ENCODE results near the gene CFAP65. TPM values are rescaled to one million over a fixed set of nuclear protein-coding genes. Genes with fewer than 3 reads are reported as not detected.
A peak's percentile ranks its signal among the peaks of the same experiment; 100 is the strongest.

The CFAP65 gene
- total RNA-seq, 1 donor from 2014 or later, result 0.80 TPM

GRCh38 chr2:218981390-218981880 is 59.9 kb downstream of the CFAP65 start:
- H3K4me3 ChIP-seq, result peak overlapping the region; percentile 27
- H3F3A ChIP-seq (ENCODE audit: low read depth), result peaks cover 7% of the 10 kb centered on the region
- no peak overlapping the region for H2AFZ ChIP-seq (replicated peaks)
- H3K9ac ChIP-seq, result no peak overlapping the region
- TF ChIP-seq, protein P1, sequence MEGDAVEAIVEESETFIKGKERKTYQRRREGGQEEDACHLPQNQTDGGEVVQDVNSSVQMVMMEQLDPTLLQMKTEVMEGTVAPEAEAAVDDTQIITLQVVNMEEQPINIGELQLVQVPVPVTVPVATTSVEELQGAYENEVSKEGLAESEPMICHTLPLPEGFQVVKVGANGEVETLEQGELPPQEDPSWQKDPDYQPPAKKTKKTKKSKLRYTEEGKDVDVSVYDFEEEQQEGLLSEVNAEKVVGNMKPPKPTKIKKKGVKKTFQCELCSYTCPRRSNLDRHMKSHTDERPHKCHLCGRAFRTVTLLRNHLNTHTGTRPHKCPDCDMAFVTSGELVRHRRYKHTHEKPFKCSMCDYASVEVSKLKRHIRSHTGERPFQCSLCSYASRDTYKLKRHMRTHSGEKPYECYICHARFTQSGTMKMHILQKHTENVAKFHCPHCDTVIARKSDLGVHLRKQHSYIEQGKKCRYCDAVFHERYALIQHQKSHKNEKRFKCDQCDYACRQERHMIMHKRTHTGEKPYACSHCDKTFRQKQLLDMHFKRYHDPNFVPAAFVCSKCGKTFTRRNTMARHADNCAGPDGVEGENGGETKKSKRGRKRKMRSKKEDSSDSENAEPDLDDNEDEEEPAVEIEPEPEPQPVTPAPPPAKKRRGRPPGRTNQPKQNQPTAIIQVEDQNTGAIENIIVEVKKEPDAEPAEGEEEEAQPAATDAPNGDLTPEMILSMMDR (IDR thresholded peaks at IDR 0.05), result peak; percentile 39
- TF ChIP-seq EZH2phosphoT487 (IDR thresholded peaks at IDR 0.05), result peak; percentile 95
- peak; percentile 96 for TF ChIP-seq EZH2 (IDR thresholded peaks at IDR 0.05)
- DNase-seq (ENCODE audit: low spot score), result peak; percentile 61
- H3K9me3 ChIP-seq (ENCODE audit: low read depth), result no peaks in the 10 kb centered on the region
- peaks cover 56% of the 10 kb centered on the region for H4K20me1 ChIP-seq (ENCODE audit: low read depth)
- peaks cover 100% of the 10 kb centered on the region for H3K27me3 ChIP-seq
- Mint-ChIP-seq H3K4me3 (peak overlapping the region; percentile 77), H3K27me3 (ENCODE audit: insufficient read depth, low read depth) (peaks cover 77% of the 10 kb centered on the region), H3K27ac (no peak overlapping the region), H3K9me3 (no peaks in the 10 kb centered on the region), H3K36me3 (no peaks in the 10 kb centered on the region), H3K4me1 (peaks cover 12% of the 10 kb centered on the region)
- peaks cover 14% of the 10 kb centered on the region for H3K4me1 ChIP-seq
- no peaks in the 10 kb centered on the region for H3K79me2 ChIP-seq (ENCODE audit: low read depth)
- no peaks in the 10 kb centered on the region for H3K36me3 ChIP-seq
- H3K4me2 ChIP-seq, result peak overlapping the region; percentile 56
- H3K27ac ChIP-seq, result no peak overlapping the region

- Histone ChIP-seq H3K4me3 (no peak overlapping the region), H3K79me2 (ENCODE audit: low read depth) (no peaks in the 10 kb centered on the region), H3K9me3 (ENCODE audit: low read depth) (no peaks in the 10 kb centered on the region), H3K36me3 (no peaks in the 10 kb centered on the region), H3K4me2 (peak overlapping the region; percentile 56), H2AFZ (replicated peaks) (no peak overlapping the region), H3K27me3 (peaks cover 100% of the 10 kb centered on the region), H4K20me1 (ENCODE audit: low read depth) (peaks cover 50% of the 10 kb centered on the region), H3F3A (ENCODE audit: low read depth) (peaks cover 7% of the 10 kb centered on the region), H3K27ac (no peak overlapping the region), H3K9ac (no peak overlapping the region), H3K4me1 (peaks cover 14% of the 10 kb centered on the region)
- no peak overlapping the region for H3K27ac Mint-ChIP-seq
- TF ChIP-seq EZH2 (IDR thresholded peaks at IDR 0.05), result no peak
- TF ChIP-seq EZH2phosphoT487 (IDR thresholded peaks at IDR 0.05), result peak; percentile 80
- TF ChIP-seq, protein P1 (IDR thresholded peaks at IDR 0.05), result no peak
- H3K27me3 Mint-ChIP-seq (ENCODE audit: insufficient read depth, low read depth), result peaks cover 72% of the 10 kb centered on the region
- H3K9me3 Mint-ChIP-seq, result no peaks in the 10 kb centered on the region
- H3K36me3 Mint-ChIP-seq, result no peaks in the 10 kb centered on the region
- peak overlapping the region; percentile 77 for H3K4me3 Mint-ChIP-seq
- H3K4me1 Mint-ChIP-seq, result peaks cover 12% of the 10 kb centered on the region
- DNase-seq (ENCODE audit: low spot score), result no peak
These were observed 60.5 kb downstream of the CFAP65 start for GRCh38 chr2:218980735-218981389.

DNA sequence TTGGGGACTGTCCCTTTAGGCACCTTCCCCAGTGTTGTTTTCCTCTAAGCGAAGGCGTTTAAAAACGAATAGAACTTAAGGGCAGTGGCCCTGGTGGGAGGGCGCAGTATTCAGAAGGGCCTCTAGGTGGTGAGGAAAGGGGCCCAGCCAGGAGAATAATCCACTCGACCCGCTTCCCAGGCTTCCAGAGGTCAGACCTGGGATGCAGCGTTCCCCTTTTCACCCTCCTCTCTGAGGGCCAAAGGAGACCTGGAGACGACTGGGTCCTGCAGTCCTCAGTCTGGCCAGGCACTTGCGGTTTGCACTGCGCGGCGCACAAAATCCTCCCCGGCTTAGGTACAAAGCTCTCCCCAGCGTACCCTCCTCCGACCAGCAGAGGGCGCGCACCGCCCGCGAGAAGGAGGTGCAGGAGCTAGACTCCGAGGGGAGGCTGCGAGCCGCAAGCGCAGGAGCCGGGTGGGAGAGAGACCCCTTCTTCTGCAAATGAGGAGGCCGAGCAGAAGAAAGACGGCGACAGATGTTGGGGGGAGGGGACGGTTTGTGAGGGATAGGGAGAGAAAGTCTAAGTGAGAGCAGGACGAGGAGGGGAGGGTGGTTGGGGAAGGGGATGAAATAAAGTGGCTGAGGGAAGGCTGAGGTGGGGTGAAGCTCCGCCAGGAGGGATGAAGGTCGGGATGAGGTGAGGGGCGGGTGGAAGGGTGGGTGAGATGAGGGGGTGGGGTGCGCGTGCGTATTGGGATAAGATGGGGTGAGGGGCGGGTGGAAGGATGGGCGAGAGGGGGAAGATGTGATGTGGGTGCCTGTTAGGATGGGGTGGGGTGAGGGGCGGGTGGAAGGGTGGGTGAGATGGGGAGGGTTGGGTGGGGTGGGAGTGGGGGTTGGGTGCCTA is 61.2 kb downstream of the CFAP65 start:
- no peaks in the 10 kb centered on the region for H3K36me3 ChIP-seq
- no peaks in the 10 kb centered on the region for H3K79me2 ChIP-seq (ENCODE audit: low read depth)
- H3K27me3 ChIP-seq, result peaks cover 100% of the 10 kb centered on the region
- H3K4me1 ChIP-seq, result peaks cover 14% of the 10 kb centered on the region
- peak; percentile 93 for DNase-seq (ENCODE audit: low spot score)
- no peak overlapping the region for H3K9ac ChIP-seq
- no peak overlapping the region for H2AFZ ChIP-seq (replicated peaks)
- Mint-ChIP-seq H3K4me3 (peak overlapping the region; percentile 74), H3K9me3 (no peaks in the 10 kb centered on the region), H3K36me3 (no peaks in the 10 kb centered on the region), H3K4me1 (peaks cover 12% of the 10 kb centered on the region), H3K27me3 (ENCODE audit: insufficient read depth, low read depth) (peaks cover 69% of the 10 kb centered on the region), H3K27ac (no peak overlapping the region)
- H3K27ac ChIP-seq, result no peak overlapping the region
- H3K4me2 ChIP-seq, result peak overlapping the region; percentile 73
- peaks cover 43% of the 10 kb centered on the region for H4K20me1 ChIP-seq (ENCODE audit: low read depth)
- TF ChIP-seq, protein P1 (IDR thresholded peaks at IDR 0.05), result peak; percentile 99
- no peak for TF ChIP-seq EZH2phosphoT487 (IDR thresholded peaks at IDR 0.05)
- peak; percentile 71 for TF ChIP-seq EZH2 (IDR thresholded peaks at IDR 0.05)
- H3K4me3 ChIP-seq, result peak overlapping the region; percentile 26
- H3K9me3 ChIP-seq (ENCODE audit: low read depth), result no peaks in the 10 kb centered on the region
- H3F3A ChIP-seq (ENCODE audit: low read depth), result peaks cover 7% of the 10 kb centered on the region

Data from neural progenitor cell (in vitro differentiated cells).